Measurements from ENCODE around the gene NUDT7. TPM values are rescaled to one million over a fixed set of nuclear protein-coding genes. Genes with fewer than 3 reads are reported as not detected.
A peak's percentile ranks its signal among the peaks of the same experiment; 100 is the strongest.

Gene NUDT7
- total RNA-seq, 1 donor from 2014 or later, result 4.7 TPM

DNA sequence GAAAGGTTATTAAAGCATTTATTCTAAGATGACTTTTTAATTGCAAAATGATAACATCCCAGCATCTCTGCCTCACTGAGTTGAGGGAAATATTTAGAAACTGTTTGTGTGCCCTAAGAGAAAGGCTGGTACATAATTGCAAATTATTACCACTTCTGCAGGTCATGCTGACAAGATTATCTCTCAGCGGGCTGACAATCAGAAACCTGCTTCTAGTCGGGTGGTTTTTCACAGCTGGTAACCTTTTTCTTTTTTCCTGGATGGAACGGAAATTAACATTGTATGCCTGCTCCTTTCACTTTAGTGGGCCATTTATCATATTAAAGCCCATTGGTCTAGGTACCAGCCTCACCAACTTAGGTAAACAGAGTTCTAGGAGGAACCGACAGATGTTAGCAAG lies 17.0 kb upstream of the NUDT7 start:
- TF ChIP-seq, protein P1, sequence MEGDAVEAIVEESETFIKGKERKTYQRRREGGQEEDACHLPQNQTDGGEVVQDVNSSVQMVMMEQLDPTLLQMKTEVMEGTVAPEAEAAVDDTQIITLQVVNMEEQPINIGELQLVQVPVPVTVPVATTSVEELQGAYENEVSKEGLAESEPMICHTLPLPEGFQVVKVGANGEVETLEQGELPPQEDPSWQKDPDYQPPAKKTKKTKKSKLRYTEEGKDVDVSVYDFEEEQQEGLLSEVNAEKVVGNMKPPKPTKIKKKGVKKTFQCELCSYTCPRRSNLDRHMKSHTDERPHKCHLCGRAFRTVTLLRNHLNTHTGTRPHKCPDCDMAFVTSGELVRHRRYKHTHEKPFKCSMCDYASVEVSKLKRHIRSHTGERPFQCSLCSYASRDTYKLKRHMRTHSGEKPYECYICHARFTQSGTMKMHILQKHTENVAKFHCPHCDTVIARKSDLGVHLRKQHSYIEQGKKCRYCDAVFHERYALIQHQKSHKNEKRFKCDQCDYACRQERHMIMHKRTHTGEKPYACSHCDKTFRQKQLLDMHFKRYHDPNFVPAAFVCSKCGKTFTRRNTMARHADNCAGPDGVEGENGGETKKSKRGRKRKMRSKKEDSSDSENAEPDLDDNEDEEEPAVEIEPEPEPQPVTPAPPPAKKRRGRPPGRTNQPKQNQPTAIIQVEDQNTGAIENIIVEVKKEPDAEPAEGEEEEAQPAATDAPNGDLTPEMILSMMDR (conservative IDR thresholded peaks at IDR 0.05), result no peak
- no peak for DNase-seq (ENCODE audit: low read depth, low spot score)
- Mint-ChIP-seq H3K9me3 (no peaks in the 10 kb centered on the region), H3K27ac (ENCODE audit: unreplicated experiment) (no peak overlapping the region), H3K4me1 (no peaks in the 10 kb centered on the region), H3K36me3 (ENCODE audit: low read depth) (no peaks in the 10 kb centered on the region), H3K4me3 (no peak overlapping the region), H3K27me3 (ENCODE audit: low read depth) (peaks cover 4% of the 10 kb centered on the region)

DNA sequence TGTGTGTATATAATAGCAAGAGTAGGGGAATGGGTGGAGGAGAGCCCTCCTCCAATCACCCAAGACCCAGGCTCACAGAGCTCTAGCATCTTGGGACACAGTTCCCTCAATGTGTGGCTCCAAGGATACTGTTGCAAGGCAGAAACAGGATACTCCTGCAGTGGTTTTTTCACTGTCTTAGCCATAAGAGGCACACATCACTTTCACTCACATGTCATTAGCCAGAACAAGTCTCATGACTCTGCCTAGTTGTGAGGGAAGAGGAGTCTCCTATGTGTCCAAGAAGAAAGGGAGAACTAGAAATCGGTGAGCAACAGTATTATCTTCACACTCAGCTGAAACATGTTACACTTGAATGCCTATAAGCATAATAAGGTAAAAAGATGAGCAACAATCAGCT lies 11.1 kb upstream of the NUDT7 start:
- Mint-ChIP-seq H3K4me3 (no peak overlapping the region), H3K4me1 (no peaks in the 10 kb centered on the region), H3K36me3 (ENCODE audit: low read depth) (no peaks in the 10 kb centered on the region), H3K9me3 (no peaks in the 10 kb centered on the region), H3K27ac (ENCODE audit: unreplicated experiment) (no peak overlapping the region), H3K27me3 (ENCODE audit: low read depth) (peaks cover 6% of the 10 kb centered on the region)
- TF ChIP-seq, protein P1 (conservative IDR thresholded peaks at IDR 0.05), result no peak
- DNase-seq (ENCODE audit: low read depth, low spot score), result no peak

DNA sequence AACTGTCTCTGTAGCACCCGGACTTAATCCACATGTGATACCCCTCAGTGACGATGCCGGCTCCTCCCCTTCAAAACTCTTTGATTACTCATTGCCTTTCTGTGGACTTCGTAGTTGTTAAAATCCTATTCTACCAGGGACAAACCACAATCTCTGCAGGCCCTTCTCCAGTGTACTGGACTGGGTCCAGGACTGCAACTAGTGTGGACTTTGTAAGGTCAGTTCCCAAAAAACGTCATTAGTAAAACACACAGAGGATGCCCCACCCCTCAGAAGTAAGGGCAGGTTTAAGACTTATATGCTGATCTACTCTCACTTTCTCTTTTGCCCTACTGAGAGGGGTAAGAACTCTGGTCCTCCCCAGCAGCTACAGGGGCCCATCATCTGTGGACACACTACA lies 10.5 kb upstream of the NUDT7 start:
- Mint-ChIP-seq H3K36me3 (ENCODE audit: low read depth) (no peaks in the 10 kb centered on the region), H3K4me1 (no peaks in the 10 kb centered on the region), H3K27ac (ENCODE audit: unreplicated experiment) (no peak overlapping the region), H3K27me3 (ENCODE audit: low read depth) (peaks cover 6% of the 10 kb centered on the region), H3K9me3 (no peaks in the 10 kb centered on the region), H3K4me3 (no peak overlapping the region)
- no peak for DNase-seq (ENCODE audit: low read depth, low spot score)
- TF ChIP-seq, protein P1 (conservative IDR thresholded peaks at IDR 0.05), result no peak

DNA sequence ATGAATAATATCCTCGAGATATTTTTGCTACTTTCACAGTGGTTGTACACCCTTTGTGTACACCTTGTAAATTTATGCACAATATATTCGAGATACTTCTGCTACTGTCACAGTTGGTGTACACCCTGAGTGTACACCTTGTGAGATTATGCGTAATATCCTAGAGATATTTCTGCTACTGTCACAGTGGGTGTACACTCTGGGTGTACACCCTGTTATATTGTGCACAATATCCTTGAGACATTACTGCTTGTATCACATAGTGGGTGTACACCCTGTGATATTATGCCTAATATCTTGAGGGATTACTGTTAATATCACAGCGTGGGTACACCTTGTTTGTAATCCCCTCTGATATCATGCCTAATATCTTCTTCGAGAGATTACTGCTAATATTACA lies 7.2 kb upstream of the NUDT7 start:
- H3K27ac Mint-ChIP-seq (ENCODE audit: unreplicated experiment), result no peak overlapping the region
- peaks cover 2% of the 10 kb centered on the region for H3K27me3 Mint-ChIP-seq (ENCODE audit: low read depth)
- H3K36me3 Mint-ChIP-seq (ENCODE audit: low read depth), result no peaks in the 10 kb centered on the region
- DNase-seq (ENCODE audit: low read depth, low spot score), result no peak
- no peak overlapping the region for H3K4me3 Mint-ChIP-seq
- TF ChIP-seq, protein P1 (conservative IDR thresholded peaks at IDR 0.05), result no peak
- no peaks in the 10 kb centered on the region for H3K9me3 Mint-ChIP-seq
- no peaks in the 10 kb centered on the region for H3K4me1 Mint-ChIP-seq

DNA sequence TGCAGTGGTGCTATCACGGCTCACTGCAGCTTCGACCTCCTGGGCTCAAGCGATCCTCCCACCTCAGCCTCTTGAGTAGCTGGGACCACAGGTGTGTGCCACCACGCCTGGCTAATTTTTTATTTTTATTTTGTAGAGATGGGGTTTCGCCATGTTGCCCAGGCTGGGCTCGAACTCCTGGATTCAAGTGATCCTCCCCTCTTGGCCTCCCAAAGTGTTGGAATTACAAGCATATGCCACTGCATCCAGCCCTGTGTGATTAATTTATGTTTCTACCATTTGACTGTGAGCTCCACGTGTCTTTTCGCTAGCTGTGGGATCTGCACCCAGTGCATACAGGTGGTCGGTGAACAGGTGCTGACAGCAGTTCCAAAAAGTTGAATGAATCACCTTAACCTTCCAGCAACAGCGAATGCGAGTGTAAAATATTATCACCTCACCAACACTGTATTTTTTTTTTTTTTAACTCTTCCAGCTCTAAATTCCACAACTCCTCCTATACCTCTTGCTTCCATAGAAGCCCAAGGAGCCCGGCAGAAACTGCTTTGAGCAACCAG lies 484 bp upstream of the NUDT7 start:
- TF ChIP-seq, protein P1 (conservative IDR thresholded peaks at IDR 0.05), result no peak
- no peaks in the 10 kb centered on the region for H3K27me3 Mint-ChIP-seq (ENCODE audit: low read depth)
- peak overlapping the region; percentile 88 for H3K4me3 Mint-ChIP-seq
- H3K27ac Mint-ChIP-seq (ENCODE audit: unreplicated experiment), result no peak overlapping the region
- peaks cover 16% of the 10 kb centered on the region for H3K4me1 Mint-ChIP-seq
- DNase-seq (ENCODE audit: low read depth, low spot score), result no peak
- H3K36me3 Mint-ChIP-seq (ENCODE audit: low read depth), result peaks cover 2% of the 10 kb centered on the region
- H3K9me3 Mint-ChIP-seq, result peaks cover 3% of the 10 kb centered on the region

Measured in neural crest cell (in vitro differentiated cells).